CD4-positive, alpha-beta T cell treated with Interferon gamma for 1 hour (primary cell): ENCODE measurements around the gene ZKSCAN8.

ENCODE experiments used
- DNase-seq: peaks from one replicate; pipeline ENCODE4 v3.0.0-alpha.2; 2020

The ZKSCAN8 gene

DNA sequence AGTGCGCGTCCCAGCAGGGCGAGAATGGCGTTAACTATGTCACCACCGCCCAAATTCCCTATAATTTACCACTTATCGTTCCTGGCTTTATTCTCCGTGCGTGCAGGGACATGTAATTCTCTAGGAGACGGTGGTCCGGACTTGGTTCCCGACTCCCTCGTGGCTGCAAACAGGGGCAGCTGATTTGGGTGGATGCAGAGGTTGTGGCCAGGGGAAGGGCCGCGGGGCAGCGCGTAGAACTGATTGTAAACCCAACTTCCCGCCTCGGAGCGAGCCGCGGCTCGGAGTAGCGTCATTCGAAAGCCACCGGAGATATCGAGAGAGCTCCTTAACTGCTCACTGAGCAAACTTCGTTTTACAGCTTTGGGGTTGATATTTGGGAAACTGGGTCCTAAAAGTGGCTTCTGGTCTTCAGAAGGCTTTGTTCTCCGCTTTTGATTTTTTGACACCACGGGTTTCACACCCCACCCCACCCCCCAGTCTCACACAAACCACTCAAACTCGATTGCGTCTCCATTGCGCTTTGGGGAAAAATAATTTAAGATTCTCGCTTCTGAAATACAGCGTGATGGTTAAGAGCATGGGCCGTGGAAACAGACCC is 65.9 kb downstream of the ZKSCAN8 start:
- DNase-seq = no peak

DNA sequence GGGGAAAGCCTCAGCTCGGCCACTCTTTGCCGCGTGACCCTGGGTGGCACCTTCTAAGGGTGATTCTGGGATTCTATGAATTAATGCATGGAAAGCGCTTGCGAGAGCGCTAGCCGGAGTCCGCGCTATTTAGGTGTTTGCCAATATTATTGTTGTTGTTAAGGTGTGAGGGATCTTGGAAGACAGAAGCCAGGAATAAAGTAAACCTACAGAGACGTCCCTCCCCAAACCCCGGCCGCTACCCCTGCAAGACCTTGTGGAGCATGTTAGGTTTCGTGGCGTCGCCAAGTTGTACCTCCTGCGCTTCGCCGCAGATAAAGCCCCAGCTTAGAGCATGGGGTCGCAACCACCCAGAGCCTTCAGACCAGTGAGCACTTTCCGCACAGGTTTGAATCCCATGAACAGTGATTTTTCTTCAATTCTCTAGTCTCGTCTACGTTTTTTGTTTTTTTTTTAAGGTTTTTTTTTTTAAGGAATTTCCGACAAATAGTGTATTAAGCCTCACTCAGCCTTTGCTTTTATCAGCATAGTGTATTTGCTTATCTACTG is 66.5 kb downstream of the ZKSCAN8 start:
- DNase-seq = no peak
